ENCODE data around the gene SEMA4D. TPM values are rescaled to one million over a fixed set of nuclear protein-coding genes. Genes with fewer than 3 reads are reported as not detected.

SEMA4D gene
- total and polyA plus RNA-seq, 12 donors, result 3.5 to 57.0 (median 26.7) TPM

GRCh38 chr9:89536145-89536574, 38.2 kb upstream of the SEMA4D start:
- Histone ChIP-seq H3K36me3 (replicated peaks in 1 of 2) (no peaks in the 10 kb centered on the region), H3K4me3 (no peak overlapping the region), H3K27me3 (no peaks in the 10 kb centered on the region), H3K27ac (no peak overlapping the region), H3K4me1 (replicated peaks in 1 of 2) (no peaks in the 10 kb centered on the region), H3K9me3 (replicated peaks in 1 of 3) (no peaks in the 10 kb centered on the region)
- intact Hi-C loops (cut with DNase I), result no loop called here
- no peak for DNase-seq
- 71 to 82% (median 79%) methylated on average over 5 of the region's 5 CpGs for WGBS, 4 donors
- TF ChIP-seq, protein P1, sequence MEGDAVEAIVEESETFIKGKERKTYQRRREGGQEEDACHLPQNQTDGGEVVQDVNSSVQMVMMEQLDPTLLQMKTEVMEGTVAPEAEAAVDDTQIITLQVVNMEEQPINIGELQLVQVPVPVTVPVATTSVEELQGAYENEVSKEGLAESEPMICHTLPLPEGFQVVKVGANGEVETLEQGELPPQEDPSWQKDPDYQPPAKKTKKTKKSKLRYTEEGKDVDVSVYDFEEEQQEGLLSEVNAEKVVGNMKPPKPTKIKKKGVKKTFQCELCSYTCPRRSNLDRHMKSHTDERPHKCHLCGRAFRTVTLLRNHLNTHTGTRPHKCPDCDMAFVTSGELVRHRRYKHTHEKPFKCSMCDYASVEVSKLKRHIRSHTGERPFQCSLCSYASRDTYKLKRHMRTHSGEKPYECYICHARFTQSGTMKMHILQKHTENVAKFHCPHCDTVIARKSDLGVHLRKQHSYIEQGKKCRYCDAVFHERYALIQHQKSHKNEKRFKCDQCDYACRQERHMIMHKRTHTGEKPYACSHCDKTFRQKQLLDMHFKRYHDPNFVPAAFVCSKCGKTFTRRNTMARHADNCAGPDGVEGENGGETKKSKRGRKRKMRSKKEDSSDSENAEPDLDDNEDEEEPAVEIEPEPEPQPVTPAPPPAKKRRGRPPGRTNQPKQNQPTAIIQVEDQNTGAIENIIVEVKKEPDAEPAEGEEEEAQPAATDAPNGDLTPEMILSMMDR (IDR thresholded peaks at IDR 0.05), result no peak
- TF ChIP-seq POLR2A (IDR thresholded peaks at IDR 0.05), result no peak

- Histone ChIP-seq H3K4me1 (replicated peaks in 1 of 2) (no peaks in the 10 kb centered on the region), H3K27ac (no peak overlapping the region), H3K27me3 (no peaks in the 10 kb centered on the region), H3K9me3 (replicated peaks in 1 of 3) (no peaks in the 10 kb centered on the region), H3K36me3 (replicated peaks in 1 of 2) (no peaks in the 10 kb centered on the region), H3K4me3 (no peak overlapping the region)
- 86 to 100% (median 95%) methylated on average over 2 to 3 of the region's 3 CpGs for WGBS, 4 donors
- DNase-seq, result no peak
- intact Hi-C loops (cut with DNase I), result no loop called here
- no peak for TF ChIP-seq POLR2A (IDR thresholded peaks at IDR 0.05)
- TF ChIP-seq, protein P1 (IDR thresholded peaks at IDR 0.05), result no peak
Observed at GRCh38 chr9:89535461-89535860, 37.5 kb upstream of the SEMA4D start.

GRCh38 chr9:89534515-89535287, 36.8 kb upstream of the SEMA4D start:
- Histone ChIP-seq H3K4me1 (replicated peaks in 1 of 2) (peaks cover 0 to 3% of the 10 kb centered on the region in 2 donors), H3K9me3 (replicated peaks in 1 of 3) (no peaks in the 10 kb centered on the region), H3K4me3 (no peak overlapping the region), H3K27ac (no peak overlapping the region), H3K36me3 (replicated peaks in 1 of 2) (no peaks in the 10 kb centered on the region), H3K27me3 (no peaks in the 10 kb centered on the region)
- TF ChIP-seq, protein P1 (IDR thresholded peaks at IDR 0.05), result no peak
- TF ChIP-seq POLR2A (IDR thresholded peaks at IDR 0.05), result no peak
- intact Hi-C loops (cut with DNase I), result no loop called here
- DNase-seq, result no peak
- 78 to 84% (median 79%) methylated on average over 10 to 13 of the region's 13 CpGs for WGBS, 4 donors

- DNase-seq, result peak in 4 of 7 donors; percentile 25 to 71 (median 47)
- 47 to 63% (median 55%) methylated on average over 6 to 10 of the region's 10 CpGs for WGBS, 4 donors
- Histone ChIP-seq H3K27me3 (no peaks in the 10 kb centered on the region), H3K36me3 (replicated peaks in 1 of 2) (no peaks in the 10 kb centered on the region), H3K27ac (no peak overlapping the region), H3K4me1 (replicated peaks in 1 of 2) (peaks cover 0 to 3% of the 10 kb centered on the region in 2 donors), H3K4me3 (no peak overlapping the region), H3K9me3 (replicated peaks in 1 of 3) (no peaks in the 10 kb centered on the region)
- no peak for TF ChIP-seq POLR2A (IDR thresholded peaks at IDR 0.05)
- TF ChIP-seq, protein P1 (IDR thresholded peaks at IDR 0.05), result no peak
- intact Hi-C loops (cut with DNase I), result no loop called here
Observed at GRCh38 chr9:89533411-89534095, 35.6 kb upstream of the SEMA4D start.

Data from adrenal gland (tissue), 12 donors.